PC-3 (cell line): ENCODE results near the gene PPP2R3B.

Experiments used
- CTCF ChIP-seq: fragments of 300-600 bp; sonication (generic); conservative IDR thresholded peaks from 2 replicates; pipeline ENCODE4 v1.5.1; 2017; ENCODE audit warnings: antibody characterized with exemption, low read depth, mild to moderate bottlenecking, low read length
- EZH2 ChIP-seq: fragments of 300-600 bp; sonication (generic); IDR thresholded peaks from one replicate; pipeline ENCODE4 v1.6.1; 2017; ENCODE audit warnings: antibody characterized with exemption, mild to moderate bottlenecking, low read length; ENCODE audit not compliant: unreplicated experiment

- TF ChIP-seq CTCF = no peak
- no peak for TF ChIP-seq EZH2
Measured at GRCh38 chrX:353566-354535, 32.9 kb downstream of the PPP2R3B start.
